GM18873 (cell line): ENCODE data around the gene EXPH5.
A peak's percentile ranks its signal among the peaks of the same experiment; 100 is the strongest.

Source experiments
- ATAC-seq: cut with Tn5 transposase; IDR thresholded peaks from one replicate; pipeline ENCODE4 v1.9.1; 2021; ENCODE audit warnings: mild to moderate bottlenecking, moderate library complexity, moderate number of reproducible peaks; ENCODE audit not compliant: unreplicated experiment, low FRiP score

The EXPH5 gene

GRCh38 chr11:108568195-108568858 is 25.2 kb downstream of the EXPH5 start:
- no peak for ATAC-seq

DNA sequence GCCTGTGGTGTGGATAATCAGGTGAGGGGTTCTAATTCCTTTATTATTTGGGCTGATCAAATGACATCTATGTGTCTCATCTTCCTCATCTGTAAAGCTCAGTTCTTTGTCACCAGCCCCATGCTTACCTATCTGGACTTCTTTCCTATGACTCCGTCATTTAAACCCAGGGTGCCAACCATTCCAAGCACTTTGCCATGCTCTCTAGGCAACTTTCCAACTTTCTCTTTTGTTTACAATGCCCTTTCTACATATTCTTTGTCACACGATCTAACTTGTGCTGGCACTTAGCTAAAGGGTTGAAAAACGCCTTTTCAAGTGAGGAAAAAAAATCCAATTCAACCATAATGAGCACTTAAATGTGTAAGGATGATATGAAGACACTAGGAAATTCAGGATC is 27.9 kb downstream of the EXPH5 start:
- ATAC-seq, result no peak

GRCh38 chr11:108562746-108563581 is 30.6 kb downstream of the EXPH5 start:
- no peak for ATAC-seq

GRCh38 chr11:108561535-108561991 is 32.0 kb downstream of the EXPH5 start:
- ATAC-seq, result no peak

GRCh38 chr11:108559904-108560303 is 33.7 kb downstream of the EXPH5 start:
- ATAC-seq, result no peak

DNA sequence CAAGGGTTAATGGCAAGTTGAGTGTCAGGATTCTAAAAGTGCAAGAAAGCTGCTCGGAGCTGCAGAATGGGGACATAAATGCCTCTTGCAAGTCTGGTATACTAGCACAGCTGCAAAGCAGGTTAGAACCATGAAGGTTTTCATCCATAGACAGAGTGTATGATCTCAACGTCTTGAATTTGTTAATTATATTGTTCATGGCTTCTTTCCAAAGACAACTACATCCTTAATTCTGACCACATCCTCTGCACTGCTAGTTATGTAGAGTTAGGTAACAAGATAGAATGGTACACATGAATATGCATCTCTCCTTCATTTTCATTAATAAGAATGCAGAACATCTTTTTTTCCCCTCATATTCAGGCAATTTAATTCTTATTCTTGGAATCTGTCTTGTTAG is 34.2 kb downstream of the EXPH5 start:
- ATAC-seq, result no peak

DNA sequence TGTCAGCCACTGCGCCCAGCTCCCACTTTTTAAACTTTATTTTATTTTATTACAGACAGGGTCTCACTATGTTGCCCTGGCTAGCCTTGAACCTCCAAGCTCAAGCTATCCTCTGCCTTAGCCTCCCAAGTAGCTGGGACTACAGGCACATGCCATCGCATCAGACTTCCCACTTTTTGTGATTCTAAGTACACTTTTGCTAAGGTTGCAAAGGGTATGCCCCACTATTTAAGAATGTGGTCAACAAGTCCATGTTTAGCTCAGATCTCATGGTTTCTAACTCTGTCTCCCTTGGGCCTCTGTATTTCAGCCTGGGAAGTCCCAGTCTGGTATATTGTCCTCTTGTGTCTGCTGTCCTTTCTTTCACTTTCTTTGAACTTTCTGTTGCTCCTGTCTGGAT is 35.3 kb downstream of the EXPH5 start:
- peak; percentile 75 for ATAC-seq

- no peak for ATAC-seq
These were observed 37.5 kb downstream of the EXPH5 start for GRCh38 chr11:108556019-108556418.

DNA sequence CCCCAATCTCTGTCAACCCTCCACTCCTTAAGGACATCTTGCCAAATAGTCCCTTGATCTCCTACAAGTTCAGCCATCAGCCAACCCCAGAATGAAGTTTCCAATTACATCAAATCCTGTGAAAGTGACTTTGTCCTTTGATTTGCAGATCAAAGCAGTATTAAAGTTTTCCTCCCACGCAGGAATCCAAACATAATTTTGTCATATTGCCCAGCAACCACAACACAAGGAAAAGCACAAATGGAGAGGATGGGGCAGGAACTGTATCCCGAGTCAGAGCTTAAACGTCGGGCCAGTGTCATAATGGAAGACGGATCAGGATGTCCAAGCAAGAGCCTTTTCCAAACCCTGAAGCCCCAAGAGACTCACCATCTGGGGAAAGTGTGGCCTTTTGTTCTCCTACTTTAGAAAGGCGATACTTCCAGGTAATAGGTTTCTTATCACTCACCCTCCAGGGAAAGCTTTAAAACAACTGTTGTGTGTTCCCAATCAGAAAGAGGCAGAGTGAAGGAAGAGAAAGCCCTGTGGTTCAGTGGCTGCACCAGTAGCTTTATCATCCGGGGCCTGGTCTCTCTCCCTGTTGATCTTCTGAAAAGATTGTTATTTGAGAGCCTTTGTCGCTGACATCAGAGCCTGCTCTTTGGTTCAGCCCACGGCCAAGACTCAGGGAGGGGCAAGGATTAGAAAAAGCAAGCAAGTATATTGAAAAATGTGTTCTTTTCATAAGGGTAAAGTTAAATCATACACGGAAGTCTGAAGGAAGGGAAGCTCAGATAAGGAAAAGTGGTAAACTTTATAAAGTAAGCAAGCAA is 41.7 kb downstream of the EXPH5 start:
- no peak for ATAC-seq

GRCh38 chr11:108549319-108549885 is 44.2 kb downstream of the EXPH5 start:
- no peak for ATAC-seq

- ATAC-seq, result no peak
These were observed 47.6 kb downstream of the EXPH5 start for GRCh38 chr11:108545909-108546501.

DNA sequence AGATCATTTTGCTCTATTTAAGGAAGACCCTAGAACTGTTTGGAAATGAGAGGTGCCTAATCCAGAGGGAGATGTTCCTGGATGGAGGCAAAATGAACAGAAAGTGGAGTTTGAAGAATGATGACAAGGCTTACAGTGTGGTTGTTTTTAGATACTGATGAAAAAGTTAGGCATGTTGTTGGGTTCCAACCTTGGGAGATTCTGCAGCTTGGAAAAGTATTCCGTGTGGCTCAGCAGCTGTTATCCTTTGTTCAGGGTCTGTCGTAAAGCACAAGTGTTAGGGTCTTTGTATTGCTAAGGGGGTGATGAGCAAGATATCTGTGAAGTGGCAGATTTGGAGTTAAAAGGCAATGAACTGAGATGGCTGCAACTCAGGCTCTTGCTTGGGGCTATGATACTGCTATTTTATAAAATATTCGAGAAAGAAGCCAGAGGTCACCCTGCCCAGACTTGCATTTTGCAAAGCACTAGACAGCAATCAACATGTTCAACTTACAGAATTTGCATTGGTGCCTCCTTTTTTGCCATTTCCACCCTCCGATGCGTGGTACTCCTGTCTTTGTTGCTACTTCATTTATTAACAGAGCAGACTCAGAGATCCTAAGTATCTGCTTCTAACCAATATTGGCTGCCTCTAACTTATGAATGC is 50.1 kb downstream of the EXPH5 start:
- no peak for ATAC-seq

- no peak for ATAC-seq
These were observed 52.0 kb downstream of the EXPH5 start for GRCh38 chr11:108541531-108541930.

GRCh38 chr11:108538502-108538901 is 55.1 kb downstream of the EXPH5 start:
- ATAC-seq, result no peak

GRCh38 chr11:108538022-108538424 is 55.5 kb downstream of the EXPH5 start:
- ATAC-seq, result no peak

DNA sequence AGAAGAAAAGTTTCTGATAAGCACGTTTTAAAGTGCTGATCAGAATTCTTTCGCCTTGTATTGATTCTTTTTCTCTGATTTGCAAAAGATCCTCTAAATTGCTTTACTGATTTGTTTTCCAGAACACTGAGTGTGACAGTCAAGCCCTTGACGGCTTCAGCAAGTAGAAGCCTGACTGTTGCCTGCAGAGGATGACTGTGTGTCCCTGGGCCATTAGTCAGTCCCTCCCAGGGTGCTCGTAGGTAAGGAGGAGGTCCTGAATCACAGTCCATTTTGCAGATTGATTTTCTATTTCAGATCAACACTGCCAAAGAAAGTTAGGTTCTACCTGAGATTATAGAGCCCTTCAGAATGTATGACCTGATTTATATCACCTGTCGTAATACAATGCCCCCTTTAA is 56.8 kb downstream of the EXPH5 start:
- no peak for ATAC-seq

- ATAC-seq, result no peak
These were observed 58.1 kb downstream of the EXPH5 start for GRCh38 chr11:108535384-108535955.

DNA sequence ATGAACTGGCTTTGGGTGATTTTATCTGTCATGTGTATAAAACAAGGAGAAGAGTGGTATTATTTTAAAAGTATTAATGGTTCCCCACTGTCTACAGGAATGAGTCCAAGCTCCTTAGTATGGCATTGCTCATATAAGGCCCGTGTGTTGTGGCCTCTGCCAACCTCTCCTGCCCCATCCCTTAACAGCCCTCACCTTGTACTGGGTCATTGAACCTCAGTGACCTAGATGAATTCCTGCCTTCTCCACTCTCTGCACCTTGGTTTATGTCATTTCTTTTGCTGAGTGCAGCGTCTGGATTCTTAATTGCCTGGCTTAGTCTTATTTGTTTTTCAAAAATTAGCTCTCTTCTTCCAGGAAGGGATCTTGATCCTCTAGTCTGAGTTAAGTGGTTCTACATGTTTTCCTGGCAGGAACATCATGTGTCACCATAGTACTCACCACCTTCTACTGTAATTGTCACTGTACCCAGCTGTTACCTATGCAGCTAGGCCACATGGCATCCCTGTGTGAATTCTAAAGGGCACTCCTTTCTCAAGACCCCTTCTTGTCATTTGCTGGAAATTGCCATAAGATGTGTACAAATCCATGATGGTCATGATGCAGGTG is 59.2 kb downstream of the EXPH5 start:
- ATAC-seq, result no peak

- ATAC-seq, result no peak
These were observed 63.1 kb downstream of the EXPH5 start for GRCh38 chr11:108530426-108530825.
